ENCODE results near the gene RANBP3. TPM values are rescaled to one million over a fixed set of nuclear protein-coding genes. Genes with fewer than 3 reads are reported as not detected.

Gene RANBP3
- total RNA-seq, 1 experiment from 2014 or later, result 62.4 TPM

DNA sequence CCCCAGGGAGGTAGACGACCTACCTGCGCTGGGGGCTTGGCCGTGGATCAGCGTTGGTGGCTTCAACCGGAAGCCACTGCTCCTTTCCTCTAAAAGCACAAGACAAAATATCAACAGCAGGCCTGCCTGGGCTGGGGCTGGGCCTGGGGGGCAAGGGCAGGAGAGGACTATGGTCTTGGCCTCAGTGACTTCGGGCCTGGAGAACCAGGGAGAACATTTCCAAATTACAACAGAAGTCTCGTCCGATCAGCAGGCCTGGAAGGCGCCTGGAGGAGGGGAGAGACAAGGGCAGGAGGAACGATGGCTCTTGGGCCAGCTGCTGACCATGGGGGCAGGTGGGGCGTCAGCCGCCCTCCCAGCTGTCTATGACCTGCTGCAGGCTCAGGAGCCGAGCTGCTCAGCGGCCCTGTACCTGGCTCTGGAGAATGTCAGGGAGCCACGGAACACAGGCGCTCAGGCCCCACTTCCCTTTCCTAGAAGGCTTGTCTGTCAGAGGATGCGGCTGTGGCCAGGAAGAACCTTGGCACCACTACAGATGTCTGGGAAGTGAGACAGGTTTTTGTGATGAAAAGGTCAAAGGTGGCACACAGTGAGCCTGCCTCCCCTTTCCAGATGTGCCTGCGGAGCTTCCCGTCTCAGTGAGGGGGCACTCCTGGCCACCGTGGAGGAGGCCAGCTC lies 44.4 kb downstream of the RANBP3 start:
- ChIA-PET RAD21 (ENCODE audit: low non-redundant PET in 1 of 2, low total read pairs in 2 of 2, uncharacterized antibody in 2 of 2, unreplicated experiment in 2 of 2) (no interaction called here), POLR2A (no interaction called here), CTCF (no interaction called here)
- H4K20me1 ChIP-seq (ENCODE audit: insufficient read depth), result no peaks in the 10 kb centered on the region
- H3K27me3 ChIP-seq (ENCODE audit: insufficient read depth, low read length), result no peaks in the 10 kb centered on the region
- H3K36me3 ChIP-seq (ENCODE audit: control insufficient read depth in 1 of 2, insufficient read depth in 2 of 2, low read length in 2 of 2), result peaks cover 12 to 44% of the 10 kb centered on the region in 2 experiments; a peak in 3 of 4 replicates
- no peaks in the 10 kb centered on the region for H3K9me2 ChIP-seq (ENCODE audit: insufficient read depth)
- no peak overlapping the region for H3K27ac ChIP-seq (ENCODE audit: low read depth, low read length)
- H3K79me2 ChIP-seq (ENCODE audit: insufficient read depth, low read length), result peaks cover 22% of the 10 kb centered on the region; the same call in 1 of the 2 replicates
- no peak overlapping the region for H3K4me3 ChIP-seq (replicated peaks in 1 of 2; ENCODE audit: low read depth in 1 of 2, low read length in 2 of 2)
- H3K4me1 ChIP-seq (ENCODE audit: control insufficient read depth in 1 of 2, insufficient read depth in 2 of 2, low read length in 2 of 2), result no peaks in the 10 kb centered on the region
- H3K9ac ChIP-seq (ENCODE audit: low read length), result no peak overlapping the region
- TF ChIP-seq POLR2A (IDR thresholded peaks at IDR 0.05; ENCODE audit: borderline replicate concordance, extremely low read depth, insufficient read depth, insufficient read length), result no peak
- TF ChIP-seq SIN3A (IDR thresholded peaks at IDR 0.05; ENCODE audit: low read depth), result no peak
- no peak for TF ChIP-seq REST (IDR thresholded peaks at IDR 0.05; ENCODE audit: low read depth)
- TF ChIP-seq TCF7L2 (IDR thresholded peaks at IDR 0.05; ENCODE audit: borderline replicate concordance, extremely low read depth, insufficient read depth, insufficient read length), result no peak
- TF ChIP-seq ATF3 (IDR thresholded peaks at IDR 0.05), result no peak
- TF ChIP-seq, protein P1, sequence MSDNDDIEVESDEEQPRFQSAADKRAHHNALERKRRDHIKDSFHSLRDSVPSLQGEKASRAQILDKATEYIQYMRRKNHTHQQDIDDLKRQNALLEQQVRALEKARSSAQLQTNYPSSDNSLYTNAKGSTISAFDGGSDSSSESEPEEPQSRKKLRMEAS (IDR thresholded peaks at IDR 0.05), result no peak
- TF ChIP-seq ZBTB33 (IDR thresholded peaks at IDR 0.05; ENCODE audit: extremely low read depth, insufficient replicate concordance, low read length), result no peak
- no peak for TF ChIP-seq EZH2phosphoT487 (IDR thresholded peaks at IDR 0.05; ENCODE audit: borderline replicate concordance)
- no peak for TF ChIP-seq SRF (IDR thresholded peaks at IDR 0.05; ENCODE audit: low read depth)
- no peak for TF ChIP-seq CBX3 (IDR thresholded peaks at IDR 0.05; ENCODE audit: low read depth)
- TF ChIP-seq SP1 (IDR thresholded peaks at IDR 0.05; ENCODE audit: low read depth), result no peak
- no peak for TF ChIP-seq CEBPB (IDR thresholded peaks at IDR 0.05; ENCODE audit: low read depth)
- no peak for TF ChIP-seq FOSL1 (IDR thresholded peaks at IDR 0.05; ENCODE audit: low read depth)
- no peak for TF ChIP-seq ELF1 (IDR thresholded peaks at IDR 0.05; ENCODE audit: borderline replicate concordance, low read depth)
- TF ChIP-seq EZH2 (IDR thresholded peaks at IDR 0.05), result no peak
- TF ChIP-seq CTCF (IDR thresholded peaks at IDR 0.05 in 2 of 3, conservative IDR thresholded peaks at IDR 0.05 in 1 of 3; ENCODE audit: borderline replicate concordance in 1 of 3, insufficient read depth in 1 of 3, low read depth in 2 of 3, low read length in 2 of 3), result no peak
- no peak overlapping the region for H3K4me2 ChIP-seq (ENCODE audit: low read length)
- ATAC-seq (no peak), DNase-seq (ENCODE audit: low read depth, low spot score) (no peak)
- intact Hi-C loops (cut with micrococcal nuclease), result no loop called here
- no peak overlapping the region for H2AFZ ChIP-seq (ENCODE audit: low read depth, low read length, poor library complexity, severe bottlenecking)
- no TSS peak for BruUV-seq (replicated peaks)
- H3K9me3 ChIP-seq (ENCODE audit: control insufficient read depth in 1 of 2, insufficient read depth in 1 of 2, low read depth in 1 of 2, low read length in 2 of 2), result no peaks in the 10 kb centered on the region

All from HCT116 (cell line).